MM.1S (cell line): ENCODE data around the gene TMEM9B.

Experiments
- DNase-seq: peaks from one replicate; pipeline ENCODE4 v3.0.0-alpha.2; 2015
- H2AFZ ChIP-seq: fragments of 300-600 bp; sonication (generic); 2 replicates; pipeline ENCODE4 v1.6.0; 2016; ENCODE audit warnings: antibody characterized with exemption, low read length
- H3F3A ChIP-seq: fragments of 300-600 bp; sonication (generic); 2 replicates; pipeline ENCODE4 v1.6.1; 2016; ENCODE audit warnings: mild to moderate bottlenecking, antibody characterized with exemption, low read length, moderate library complexity, mixed read lengths; ENCODE audit not compliant: insufficient read depth
- H3K27ac ChIP-seq: fragments of 300-600 bp; sonication (generic); 2 replicates; pipeline ENCODE4 v1.5.1; 2016; ENCODE audit warnings: mild to moderate bottlenecking, low read length
- H3K27me3 ChIP-seq: fragments of 300-600 bp; sonication (generic); replicated peaks from 2 replicates; pipeline ENCODE4 v1.6.0; 2016; ENCODE audit warnings: low read length; ENCODE audit not compliant: insufficient read depth
- H3K36me3 ChIP-seq: fragments of 300-600 bp; sonication (generic); replicated peaks from 2 replicates; pipeline ENCODE4 v1.6.1; 2016; ENCODE audit warnings: mild to moderate bottlenecking, low read length, mixed read lengths; ENCODE audit not compliant: insufficient read depth
- H3K4me1 ChIP-seq: fragments of 300-600 bp; sonication (generic); 2 replicates; pipeline ENCODE4 v1.6.1; 2016; ENCODE audit warnings: low read length, mixed read lengths
- H3K4me2 ChIP-seq: fragments of 300-600 bp; sonication (generic); 2 replicates; pipeline ENCODE4 v1.6.0; 2016; ENCODE audit warnings: low read depth, low read length
- H3K4me3 ChIP-seq: fragments of 300-600 bp; sonication (generic); 2 replicates; pipeline ENCODE4 v1.5.1; 2016; ENCODE audit warnings: low read length, mixed read lengths
- H3K79me2 ChIP-seq: fragments of 300-600 bp; sonication (generic); 2 replicates; pipeline ENCODE4 v1.6.1; 2016; ENCODE audit warnings: mixed run types, low read length, mixed read lengths
- H3K9ac ChIP-seq: fragments of 300-600 bp; sonication (generic); 2 replicates; pipeline ENCODE4 v1.6.1; 2016; ENCODE audit warnings: low read length, mixed read lengths
- H3K9me2 ChIP-seq: fragments of 300-600 bp; sonication (generic); replicated peaks from 2 replicates; pipeline ENCODE4 v1.6.1; 2016; ENCODE audit warnings: mild to moderate bottlenecking, low read length, mixed read lengths; ENCODE audit not compliant: insufficient read depth
- H3K9me3 ChIP-seq: fragments of 300-600 bp; sonication (generic); replicated peaks from 2 replicates; pipeline ENCODE4 v1.6.1; 2016; ENCODE audit warnings: mild to moderate bottlenecking, low read length, mixed read lengths; ENCODE audit not compliant: insufficient read depth
- H4K20me1 ChIP-seq: fragments of 300-600 bp; sonication (generic); 2 replicates; pipeline ENCODE4 v1.6.1; 2016; ENCODE audit warnings: mild to moderate bottlenecking, low read length, moderate library complexity, mixed read lengths; ENCODE audit not compliant: insufficient read depth
- EZH2 ChIP-seq: fragments of 300-600 bp; sonication (generic); optimal IDR thresholded peaks from 2 replicates; pipeline ENCODE3; 2017; ENCODE audit warnings: low read depth, mild to moderate bottlenecking, antibody characterized with exemption, low read length, mixed read lengths
- EZH2phosphoT487 ChIP-seq: fragments of 300-600 bp; sonication (generic); IDR thresholded peaks from 2 replicates; pipeline ENCODE4 v1.6.1; 2018; ENCODE audit warnings: antibody characterized with exemption, low read length
- TF ChIP-seq, protein P1 (sequence below): fragments of 300-600 bp; sonication (generic); IDR thresholded peaks from 2 replicates; pipeline ENCODE4 v1.5.1; 2016; ENCODE audit warnings: antibody characterized with exemption, low read length, mixed read lengths

Gene TMEM9B

DNA sequence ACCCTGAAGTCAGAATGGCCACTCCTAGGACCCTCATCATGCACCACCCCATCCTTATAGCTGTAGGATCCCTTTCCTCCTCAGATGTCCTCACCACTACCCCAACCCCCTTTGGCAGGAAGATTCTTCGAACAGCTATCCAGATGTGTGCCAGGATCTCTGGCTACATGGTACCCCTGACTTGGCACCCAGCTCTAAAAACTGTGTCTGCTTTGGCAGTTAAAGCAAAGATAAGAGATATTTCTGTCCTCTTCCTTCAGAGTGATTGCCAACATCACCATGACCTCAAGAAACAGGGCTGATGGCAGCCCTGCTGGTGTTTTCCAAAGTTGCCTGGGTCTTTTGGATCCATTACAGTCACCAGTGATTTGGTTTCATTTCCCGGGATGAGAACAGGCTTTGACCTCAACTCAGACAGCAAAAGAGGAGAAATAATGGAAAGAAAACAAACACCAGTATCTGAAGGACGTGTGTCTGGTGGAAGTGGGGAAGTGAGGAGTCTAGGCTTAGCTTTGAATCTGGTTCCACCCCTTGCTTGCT, 43.8 kb upstream of the TMEM9B start:
- no peaks in the 10 kb centered on the region for H3K9me2 ChIP-seq
- H2AFZ ChIP-seq, result no peak overlapping the region
- H3F3A ChIP-seq, result no peaks in the 10 kb centered on the region

DNA sequence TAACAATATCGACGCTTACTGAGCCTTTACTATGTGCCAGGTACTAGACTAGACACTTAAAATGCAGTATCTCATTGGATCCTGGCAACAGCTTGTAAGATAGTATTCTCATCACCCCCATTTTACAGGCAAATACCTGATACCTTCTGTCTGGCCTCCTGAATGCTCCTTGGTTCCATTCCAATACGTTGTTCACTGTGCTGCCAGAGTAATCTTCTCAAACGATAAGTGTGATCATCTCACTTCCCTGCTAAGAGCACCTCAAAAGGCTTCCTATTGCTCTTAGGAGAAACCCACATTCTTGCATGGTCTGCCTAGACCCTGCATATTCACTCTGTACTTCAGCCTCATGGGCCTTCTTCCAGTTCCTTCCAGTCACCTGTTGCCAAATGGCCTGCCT, 40.8 kb upstream of the TMEM9B start:
- no peaks in the 10 kb centered on the region for H3K4me1 ChIP-seq
- no peak for DNase-seq
- no peak overlapping the region for H3K9ac ChIP-seq
- H3K9me3 ChIP-seq, result no peaks in the 10 kb centered on the region
- no peak overlapping the region for H3K27ac ChIP-seq
- H3F3A ChIP-seq, result no peaks in the 10 kb centered on the region
- no peak overlapping the region for H3K4me3 ChIP-seq
- H3K79me2 ChIP-seq, result no peaks in the 10 kb centered on the region
- no peak overlapping the region for H2AFZ ChIP-seq
- no peaks in the 10 kb centered on the region for H3K36me3 ChIP-seq
- peaks cover 9% of the 10 kb centered on the region; the same call in 1 of the 2 replicates for H3K27me3 ChIP-seq
- TF ChIP-seq, protein P1, sequence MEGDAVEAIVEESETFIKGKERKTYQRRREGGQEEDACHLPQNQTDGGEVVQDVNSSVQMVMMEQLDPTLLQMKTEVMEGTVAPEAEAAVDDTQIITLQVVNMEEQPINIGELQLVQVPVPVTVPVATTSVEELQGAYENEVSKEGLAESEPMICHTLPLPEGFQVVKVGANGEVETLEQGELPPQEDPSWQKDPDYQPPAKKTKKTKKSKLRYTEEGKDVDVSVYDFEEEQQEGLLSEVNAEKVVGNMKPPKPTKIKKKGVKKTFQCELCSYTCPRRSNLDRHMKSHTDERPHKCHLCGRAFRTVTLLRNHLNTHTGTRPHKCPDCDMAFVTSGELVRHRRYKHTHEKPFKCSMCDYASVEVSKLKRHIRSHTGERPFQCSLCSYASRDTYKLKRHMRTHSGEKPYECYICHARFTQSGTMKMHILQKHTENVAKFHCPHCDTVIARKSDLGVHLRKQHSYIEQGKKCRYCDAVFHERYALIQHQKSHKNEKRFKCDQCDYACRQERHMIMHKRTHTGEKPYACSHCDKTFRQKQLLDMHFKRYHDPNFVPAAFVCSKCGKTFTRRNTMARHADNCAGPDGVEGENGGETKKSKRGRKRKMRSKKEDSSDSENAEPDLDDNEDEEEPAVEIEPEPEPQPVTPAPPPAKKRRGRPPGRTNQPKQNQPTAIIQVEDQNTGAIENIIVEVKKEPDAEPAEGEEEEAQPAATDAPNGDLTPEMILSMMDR, result no peak
- no peak for TF ChIP-seq EZH2phosphoT487
- TF ChIP-seq EZH2, result no peak
- H3K9me2 ChIP-seq, result no peaks in the 10 kb centered on the region
- H4K20me1 ChIP-seq, result no peaks in the 10 kb centered on the region
- H3K4me2 ChIP-seq, result no peak overlapping the region

More for the DNA sequence above, 43.8 kb upstream of the TMEM9B start:
- no peaks in the 10 kb centered on the region for H3K36me3 ChIP-seq
- no peak overlapping the region for H3K27ac ChIP-seq
- no peaks in the 10 kb centered on the region for H3K9me3 ChIP-seq
- no peaks in the 10 kb centered on the region for H3K79me2 ChIP-seq
- H3K9ac ChIP-seq, result no peak overlapping the region
- no peak overlapping the region for H3K4me2 ChIP-seq
- H3K4me3 ChIP-seq, result no peak overlapping the region
- no peak for DNase-seq
- no peak for TF ChIP-seq EZH2
- peaks cover 8% of the 10 kb centered on the region; the same call in 1 of the 2 replicates for H3K27me3 ChIP-seq
- no peaks in the 10 kb centered on the region for H3K4me1 ChIP-seq
- H4K20me1 ChIP-seq, result no peaks in the 10 kb centered on the region

DNA sequence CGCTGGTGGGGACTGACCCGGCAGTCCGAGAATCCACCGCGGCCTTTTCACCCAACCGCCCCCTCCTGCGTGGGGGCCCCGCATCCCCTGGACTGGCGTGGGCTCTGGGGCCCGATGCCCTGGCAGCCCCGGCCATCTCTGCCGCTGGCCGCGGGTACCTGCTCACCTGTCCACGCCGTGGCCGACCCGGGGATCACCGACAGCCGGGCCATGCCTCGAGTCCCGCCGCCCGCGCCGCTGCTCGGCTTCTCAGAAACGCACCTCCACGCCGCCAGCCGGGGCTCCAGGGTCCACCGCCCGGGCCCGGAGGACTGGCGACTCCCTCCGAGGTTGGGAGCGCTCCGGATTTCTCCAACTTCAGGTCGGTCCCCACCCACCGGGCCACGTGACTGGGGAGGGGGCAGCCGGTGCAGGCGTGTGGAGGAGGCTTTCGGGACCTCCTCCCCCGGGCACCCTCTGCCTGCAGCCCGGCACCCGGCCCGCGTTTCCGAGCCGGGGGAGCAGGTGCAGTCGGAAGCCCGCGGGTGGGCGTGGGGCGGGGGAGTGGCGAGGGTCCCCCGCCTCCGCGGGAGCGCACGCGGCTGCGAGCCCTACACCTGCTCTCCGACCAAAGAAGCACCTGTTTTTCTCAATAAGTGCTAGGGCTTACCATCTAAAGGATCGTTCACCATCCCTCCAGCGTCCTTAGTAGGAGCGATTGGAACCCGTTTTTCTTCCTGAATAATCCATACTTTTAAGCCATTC, 40.1 kb upstream of the TMEM9B start:
- H2AFZ ChIP-seq, result no peak overlapping the region

More for the DNA sequence above, 40.1 kb upstream of the TMEM9B start:
- no peaks in the 10 kb centered on the region for H4K20me1 ChIP-seq
- H3K9ac ChIP-seq, result no peak overlapping the region
- H3K9me3 ChIP-seq, result no peaks in the 10 kb centered on the region
- peaks cover 9% of the 10 kb centered on the region; the same call in 1 of the 2 replicates for H3K27me3 ChIP-seq
- H3K4me2 ChIP-seq, result peak overlapping the region; percentile 73; the same call in 1 of the 2 replicates
- TF ChIP-seq EZH2phosphoT487, result no peak
- TF ChIP-seq, protein P1, result no peak
- H3K36me3 ChIP-seq, result no peaks in the 10 kb centered on the region
- no peaks in the 10 kb centered on the region for H3F3A ChIP-seq
- no peak overlapping the region for H3K4me3 ChIP-seq
- H3K79me2 ChIP-seq, result no peaks in the 10 kb centered on the region
- no peaks in the 10 kb centered on the region for H3K9me2 ChIP-seq
- DNase-seq, result no peak
- H3K4me1 ChIP-seq, result no peaks in the 10 kb centered on the region
- H3K27ac ChIP-seq, result no peak overlapping the region
